Keratinocyte (primary cell): Measurements from ENCODE around the gene RAPGEF4. TPM values are rescaled to one million over a fixed set of nuclear protein-coding genes. Genes with fewer than 3 reads are reported as not detected.
A peak's percentile ranks its signal among the peaks of the same experiment; 100 is the strongest.

Experiments
- DNase-seq: peaks from one replicate; pipeline ENCODE4 v3.0.0-alpha.2; 2011; ENCODE audit warnings: low read depth, missing footprints, low spot score
- FAIRE-seq: peaks from 2 replicates; lab custom pipeline; 2011; peaks lifted over from hg19 to GRCh38; lab: Jason Lieb, UNC
- H2AFZ ChIP-seq: 2 replicates; pipeline ENCODE4 v1.6.0; 2012; ENCODE audit warnings: low read length, control low read depth, inconsistent platforms; ENCODE audit not compliant: control insufficient read depth
- H3K27ac ChIP-seq: 2 replicates; pipeline ENCODE4 v1.5.1; 2011; ENCODE audit warnings: low read length; ENCODE audit not compliant: control insufficient read depth, insufficient read depth
- H3K27me3 ChIP-seq: 3 replicates; pipeline ENCODE4 v1.6.0; 2011; ENCODE audit warnings: low read length; ENCODE audit not compliant: control insufficient read depth, insufficient read depth; ENCODE audit errors: extremely low read depth
- H3K36me3 ChIP-seq, 2 experiments: 2 replicates in 1 of 2; 3 replicates in 1 of 2; pipeline ENCODE4 v1.5.1; 2011; ENCODE audit warnings: low read length in 2 of 2, mild to moderate bottlenecking in 1 of 2; ENCODE audit not compliant: control insufficient read depth in 2 of 2, insufficient read depth in 2 of 2; ENCODE audit errors: extremely low read depth in 1 of 2
- H3K4me1 ChIP-seq: 3 replicates; pipeline ENCODE4 v1.5.1; 2011; ENCODE audit warnings: low read length; ENCODE audit not compliant: control insufficient read depth, insufficient read depth; ENCODE audit errors: extremely low read depth
- H3K4me2 ChIP-seq: 3 replicates; pipeline ENCODE4 v1.6.0; 2011; ENCODE audit warnings: low read depth, low read length; ENCODE audit not compliant: control insufficient read depth, insufficient read depth; ENCODE audit errors: extremely low read depth
- H3K4me3 ChIP-seq, 3 experiments: fragments of 200-600 bp in 1 of 3; sonication (generic) in 1 of 3; 2 replicates in 2 of 3; 3 replicates in 1 of 3; pipeline ENCODE4 v1.5.1; 2011 to 2016; ENCODE audit warnings: low read length in 3 of 3, mild to moderate bottlenecking in 3 of 3, control low read depth in 2 of 3, inconsistent platforms in 1 of 3, low read depth in 1 of 3, mixed read lengths in 1 of 3, mixed run types in 1 of 3, moderate library complexity in 1 of 3; ENCODE audit not compliant: control insufficient read depth in 2 of 3, insufficient read depth in 2 of 3; ENCODE audit errors: extremely low read depth in 1 of 3
- H3K79me2 ChIP-seq: 2 replicates; pipeline ENCODE4 v1.6.0; 2012; ENCODE audit warnings: low read length; ENCODE audit not compliant: control insufficient read depth, insufficient read depth
- H3K9ac ChIP-seq: 3 replicates; pipeline ENCODE4 v1.6.0; 2011; ENCODE audit warnings: low read length; ENCODE audit not compliant: control insufficient read depth, insufficient read depth; ENCODE audit errors: extremely low read depth
- H3K9me1 ChIP-seq: 3 replicates; pipeline ENCODE4 v1.6.0; 2011; ENCODE audit warnings: low read length; ENCODE audit not compliant: control insufficient read depth, insufficient read depth; ENCODE audit errors: extremely low read depth
- H3K9me3 ChIP-seq: 2 replicates; pipeline ENCODE4 v1.5.1; 2012; ENCODE audit warnings: low read depth, low read length; ENCODE audit not compliant: control insufficient read depth
- H4K20me1 ChIP-seq: 3 replicates; pipeline ENCODE4 v1.6.0; 2011; ENCODE audit warnings: low read length; ENCODE audit not compliant: control insufficient read depth, insufficient read depth; ENCODE audit errors: extremely low read depth
- EZH2 ChIP-seq: IDR thresholded peaks from one replicate; pipeline ENCODE4 v1.6.1; 2012; ENCODE audit warnings: inconsistent platforms, mild to moderate bottlenecking, low read length, moderate library complexity
- dilution Hi-C: fragments of 300-500 bp; cut with MboI; formaldehyde crosslinking; loops from one replicate; pipeline ENCODE4 v1.7.0; 2020; ENCODE audit warnings: low sequenced_read_pairs; ENCODE audit not compliant: extremely low pct_ligation_motif_present
- polyA plus RNA-seq, 5 experiments: library from polyadenylated mRNA; depleted of rRNA in 3 of 5; stranded (reverse) in 3 of 5; stranded (forward) in 1 of 5; unstranded in 1 of 5; fragments of >200 nt; gene quantifications; 1 replicate in 1 of 5; 2 replicates in 3 of 5; 3 replicates in 1 of 5; pipeline versions ENCODE4 v1.2.1 to v1.2.3, GENCODE V29; 2011 to 2012; ENCODE audit warnings: missing spikeins in 2 of 5, low read depth in 1 of 5, low replicate concordance in 1 of 5
- TF ChIP-seq, protein P1 (sequence below), 3 experiments: IDR thresholded peaks in 1 of 3; conservative IDR thresholded peaks in 1 of 3; optimal IDR thresholded peaks in 1 of 3; 2 replicates in 2 of 3; 3 replicates in 1 of 3; pipeline versions ENCODE3 to v1.5.1; 2011; ENCODE audit warnings: low read length in 3 of 3, mild to moderate bottlenecking in 3 of 3, moderate library complexity in 2 of 3, control low read depth in 1 of 3, inconsistent platforms in 1 of 3; ENCODE audit not compliant: insufficient read depth in 2 of 3; ENCODE audit errors: extremely low read depth in 1 of 3

Gene RAPGEF4
- polyA plus RNA-seq, 1 donor (not counting 4 experiments of a cell fraction or from before 2014, with no cell fraction given) = 1.6 TPM

DNA sequence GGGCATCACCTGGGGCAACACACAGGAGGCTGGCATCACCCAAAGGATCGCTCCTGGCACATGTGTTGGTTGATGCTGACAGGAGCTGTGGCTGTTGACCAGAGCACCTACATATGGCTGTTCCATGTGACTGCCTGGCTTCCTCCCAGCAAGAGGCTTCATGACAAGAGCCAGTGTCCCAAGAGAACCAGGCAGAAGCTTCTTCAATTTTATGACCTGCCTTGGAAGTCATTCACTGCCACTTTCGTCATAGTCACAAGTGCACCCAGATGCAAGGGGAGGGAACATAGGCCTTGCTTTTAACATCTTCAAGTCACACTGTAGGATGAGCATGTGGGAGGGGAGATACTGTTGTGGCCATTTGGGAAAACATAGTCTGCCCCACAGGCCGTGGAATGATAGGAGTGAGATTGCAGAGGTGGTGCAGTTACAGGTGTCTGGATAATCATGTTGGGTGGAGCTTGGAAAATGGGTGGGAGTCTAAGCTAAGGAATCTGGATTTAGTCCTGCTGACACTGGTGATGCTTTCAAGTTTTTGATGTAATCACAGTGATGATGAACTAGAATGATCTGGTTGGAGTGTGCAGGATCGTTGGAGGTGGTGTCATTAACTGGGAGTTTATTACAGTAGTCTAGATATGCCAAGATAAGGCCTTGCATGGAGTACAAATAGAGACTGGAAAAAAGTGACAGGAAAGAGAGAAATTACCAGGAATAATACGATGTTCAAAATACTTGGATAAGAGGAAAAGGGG is 107.0 kb downstream of the RAPGEF4 start:
- Histone ChIP-seq H3K27ac (no peak overlapping the region), H3K9ac (no peak overlapping the region), H3K4me2 (peak overlapping the region; percentile 52), H3K27me3 (no peaks in the 10 kb centered on the region), H3K4me3 (no peak overlapping the region), H2AFZ (no peak overlapping the region), H3K36me3 (no peaks in the 10 kb centered on the region), H3K4me1 (peaks cover 17% of the 10 kb centered on the region), H4K20me1 (no peaks in the 10 kb centered on the region), H3K79me2 (no peaks in the 10 kb centered on the region), H3K9me3 (no peaks in the 10 kb centered on the region), H3K9me1 (no peaks in the 10 kb centered on the region)
- TF ChIP-seq EZH2 = no peak
- TF ChIP-seq, protein P1, sequence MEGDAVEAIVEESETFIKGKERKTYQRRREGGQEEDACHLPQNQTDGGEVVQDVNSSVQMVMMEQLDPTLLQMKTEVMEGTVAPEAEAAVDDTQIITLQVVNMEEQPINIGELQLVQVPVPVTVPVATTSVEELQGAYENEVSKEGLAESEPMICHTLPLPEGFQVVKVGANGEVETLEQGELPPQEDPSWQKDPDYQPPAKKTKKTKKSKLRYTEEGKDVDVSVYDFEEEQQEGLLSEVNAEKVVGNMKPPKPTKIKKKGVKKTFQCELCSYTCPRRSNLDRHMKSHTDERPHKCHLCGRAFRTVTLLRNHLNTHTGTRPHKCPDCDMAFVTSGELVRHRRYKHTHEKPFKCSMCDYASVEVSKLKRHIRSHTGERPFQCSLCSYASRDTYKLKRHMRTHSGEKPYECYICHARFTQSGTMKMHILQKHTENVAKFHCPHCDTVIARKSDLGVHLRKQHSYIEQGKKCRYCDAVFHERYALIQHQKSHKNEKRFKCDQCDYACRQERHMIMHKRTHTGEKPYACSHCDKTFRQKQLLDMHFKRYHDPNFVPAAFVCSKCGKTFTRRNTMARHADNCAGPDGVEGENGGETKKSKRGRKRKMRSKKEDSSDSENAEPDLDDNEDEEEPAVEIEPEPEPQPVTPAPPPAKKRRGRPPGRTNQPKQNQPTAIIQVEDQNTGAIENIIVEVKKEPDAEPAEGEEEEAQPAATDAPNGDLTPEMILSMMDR (optimal IDR thresholded peaks at IDR 0.05 in 1 of 3, IDR thresholded peaks at IDR 0.05 in 1 of 3, conservative IDR thresholded peaks at IDR 0.05 in 1 of 3; ENCODE audit: extremely low read depth in 1 of 3, insufficient read depth in 2 of 3, low read length in 3 of 3) = no peak
- no peak for DNase-seq
- dilution Hi-C loops = no loop called here
- peak; percentile 76 for FAIRE-seq

- no peaks in the 10 kb centered on the region for H3K9me1 ChIP-seq
- no peak for FAIRE-seq
Observed at GRCh38 chr2:172843266-172843582, 107.6 kb downstream of the RAPGEF4 start.

More at GRCh38 chr2:172843266-172843582, 107.6 kb downstream of the RAPGEF4 start:
- Histone ChIP-seq H2AFZ (no peak overlapping the region), H3K27me3 (no peaks in the 10 kb centered on the region), H3K9me3 (no peaks in the 10 kb centered on the region), H3K4me3 (no peak overlapping the region), H3K4me1 (peaks cover 16% of the 10 kb centered on the region), H3K9ac (no peak overlapping the region), H3K79me2 (no peaks in the 10 kb centered on the region), H3K4me2 (peak overlapping the region; percentile 52), H3K36me3 (no peaks in the 10 kb centered on the region), H4K20me1 (no peaks in the 10 kb centered on the region), H3K27ac (no peak overlapping the region)
- no peak for DNase-seq
- no peak for TF ChIP-seq EZH2
- TF ChIP-seq, protein P1 (optimal IDR thresholded peaks at IDR 0.05 in 1 of 3, IDR thresholded peaks at IDR 0.05 in 1 of 3, conservative IDR thresholded peaks at IDR 0.05 in 1 of 3; ENCODE audit: extremely low read depth in 1 of 3, insufficient read depth in 2 of 3, low read length in 3 of 3) = no peak
- dilution Hi-C loops = no loop called here
